GM23248 (cell line): ENCODE data around the gene TBL1X. TPM values are rescaled to one million over a fixed set of nuclear protein-coding genes. Genes with fewer than 3 reads are reported as not detected.

Source experiments
- DNase-seq: peaks from one replicate; pipeline ENCODE4 v3.0.0-alpha.2; 2015
- H2AFZ ChIP-seq: fragments of 200-600 bp; sonication (generic); 2 replicates; pipeline ENCODE4 v1.6.1; 2016; ENCODE audit warnings: antibody characterized with exemption
- H3F3A ChIP-seq: fragments of 200-600 bp; sonication (generic); 2 replicates; pipeline ENCODE4 v1.6.1; 2016; ENCODE audit warnings: mild to moderate bottlenecking, antibody characterized with exemption, mixed run types; ENCODE audit not compliant: insufficient read depth
- H3K27ac ChIP-seq: fragments of 200-600 bp; sonication (generic); 2 replicates; pipeline ENCODE4 v1.5.1; 2016; ENCODE audit warnings: mild to moderate bottlenecking
- H3K27me3 ChIP-seq: fragments of 200-600 bp; sonication (generic); replicated peaks from 2 replicates; pipeline ENCODE4 v1.6.1; 2016; ENCODE audit warnings: mild to moderate bottlenecking; ENCODE audit not compliant: insufficient read depth
- H3K36me3 ChIP-seq: fragments of 200-600 bp; sonication (generic); 2 replicates; pipeline ENCODE4 v1.6.1; 2016; ENCODE audit warnings: low read depth, mild to moderate bottlenecking
- H3K4me1 ChIP-seq: fragments of 200-600 bp; sonication (generic); 2 replicates; pipeline ENCODE4 v1.6.1; 2016; ENCODE audit warnings: mild to moderate bottlenecking; ENCODE audit not compliant: insufficient read depth
- H3K4me2 ChIP-seq: fragments of 200-600 bp; sonication (generic); one replicate; pipeline ENCODE4 v1.6.1; 2016; ENCODE audit warnings: mild to moderate bottlenecking; ENCODE audit not compliant: unreplicated experiment
- H3K4me3 ChIP-seq: fragments of 200-600 bp; sonication (generic); 2 replicates; pipeline ENCODE4 v1.5.1; 2016; ENCODE audit warnings: mild to moderate bottlenecking
- H3K79me2 ChIP-seq: fragments of 200-600 bp; sonication (generic); 2 replicates; pipeline ENCODE4 v1.6.1; 2016; ENCODE audit warnings: mild to moderate bottlenecking; ENCODE audit not compliant: insufficient read depth
- H3K9ac ChIP-seq: fragments of 200-600 bp; sonication (generic); 2 replicates; pipeline ENCODE4 v1.6.1; 2016; ENCODE audit warnings: mild to moderate bottlenecking
- H3K9me2 ChIP-seq: fragments of 200-600 bp; sonication (generic); 2 replicates; pipeline ENCODE4 v1.6.1; 2016; ENCODE audit warnings: mixed run types, mild to moderate bottlenecking, moderate library complexity; ENCODE audit not compliant: insufficient read depth
- H3K9me3 ChIP-seq: fragments of 200-600 bp; sonication (generic); one replicate; pipeline ENCODE4 v1.6.1; 2017; ENCODE audit warnings: low read depth
- H4K20me1 ChIP-seq: fragments of 200-600 bp; sonication (generic); 2 replicates; pipeline ENCODE4 v1.6.0; 2016; ENCODE audit not compliant: insufficient read depth
- EZH2 ChIP-seq: fragments of 200-600 bp; sonication (generic); IDR thresholded peaks from 2 replicates; pipeline ENCODE4 v1.6.1; 2018; ENCODE audit warnings: antibody characterized with exemption, mild to moderate bottlenecking; ENCODE audit not compliant: insufficient read depth, poor library complexity, severe bottlenecking
- EZH2phosphoT487 ChIP-seq: fragments of 200-600 bp; sonication (generic); IDR thresholded peaks from 2 replicates; pipeline ENCODE4 v1.6.1; 2018; ENCODE audit warnings: antibody characterized with exemption, moderate library complexity, mild to moderate bottlenecking, low read depth; ENCODE audit not compliant: insufficient read depth
- WGBS, 2 experiments: methylation state at CpG; one replicate each; pipeline ENCODE4 v1.1.6; 2015 to 2017; ENCODE audit warnings: low lambda C conversion rate in 2 of 2, low coverage in 1 of 2; ENCODE audit errors: missing lambda C conversion rate in 2 of 2; 5-methylcytosine and 5-hydroxymethylcytosine counted together
- in situ Hi-C: fragments of 300-500 bp; cut with MboI; formaldehyde crosslinking; loops from 2 replicates; pipeline ENCODE4 v1.15.0; 2020
- polyA plus RNA-seq: library from polyadenylated mRNA; unstranded; fragments of >200 nt; fragmentation: Nextera tagmentation; extraction: Ambion mirVana; gene quantifications from 2 replicates; pipeline ENCODE4 v1.2.1, GENCODE V29; 2016
- total RNA-seq: library from RNA; depleted of rRNA; stranded (reverse); fragments of >200 nt; shearing (Covaris generic); gene quantifications from 2 replicates; pipeline ENCODE4 v1.2.3, GENCODE V29; 2014

TBL1X gene
- total and polyA plus RNA-seq, 2 experiments from 2014 or later = 8.2 to 26.8 TPM

DNA sequence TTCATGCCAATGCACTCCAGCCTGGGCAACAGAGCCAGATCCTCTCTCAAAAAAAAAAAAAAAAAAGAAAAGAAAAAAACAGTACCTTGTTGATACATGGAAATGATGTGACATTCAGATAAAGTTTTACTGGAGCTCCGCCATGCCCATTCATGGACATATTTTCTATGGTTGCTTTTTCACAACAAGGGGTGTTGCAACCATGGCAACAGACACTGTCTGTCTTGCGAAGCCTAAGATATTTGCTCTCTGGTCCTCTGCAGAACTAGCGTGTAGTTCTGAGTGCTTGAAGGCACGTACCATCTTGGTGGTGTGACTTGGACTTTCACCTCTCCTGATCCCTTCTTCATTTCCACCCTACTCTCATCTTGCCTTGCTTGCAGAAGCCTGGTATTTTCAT is 53.2 kb downstream of the TBL1X start:
- no peak overlapping the region for H3K4me3 ChIP-seq
- no peaks in the 10 kb centered on the region for H4K20me1 ChIP-seq
- 100% methylated on average over 4 of the region's 4 CpGs for WGBS, 2 experiments
- H3K4me2 ChIP-seq = no peak overlapping the region
- peaks cover 17% of the 10 kb centered on the region; the same call in 1 of the 2 replicates for H3K79me2 ChIP-seq
- DNase-seq = no peak
- no peaks in the 10 kb centered on the region for H3K9me3 ChIP-seq
- in situ Hi-C loops = no loop called here
- no peak for TF ChIP-seq EZH2
- no peak overlapping the region for H3K9ac ChIP-seq
- H3K27ac ChIP-seq = no peak overlapping the region
- no peaks in the 10 kb centered on the region for H3K36me3 ChIP-seq
- no peaks in the 10 kb centered on the region for H3F3A ChIP-seq
- H3K9me2 ChIP-seq = no peaks in the 10 kb centered on the region
- H3K27me3 ChIP-seq = no peaks in the 10 kb centered on the region
- peaks cover 6% of the 10 kb centered on the region; the same call in 1 of the 2 replicates for H3K4me1 ChIP-seq
- H2AFZ ChIP-seq = no peak overlapping the region

DNA sequence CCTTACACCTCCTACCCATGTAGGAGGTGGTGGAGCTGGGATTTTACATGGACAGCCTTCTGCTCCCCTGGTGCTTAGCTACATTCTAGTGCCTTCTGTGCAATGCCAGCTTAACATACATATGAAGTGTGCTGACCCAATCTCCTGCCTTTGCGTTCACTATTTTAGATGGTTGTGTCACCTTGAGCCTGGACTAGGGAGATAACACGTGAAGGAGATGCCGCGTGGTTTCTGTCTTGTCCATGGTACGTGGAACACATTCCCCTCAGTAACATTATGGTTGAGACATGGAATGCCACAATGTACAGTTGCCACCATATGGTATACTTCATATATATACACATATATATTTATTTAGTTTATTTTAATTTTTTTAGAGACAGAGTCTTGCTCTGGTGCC is 54.0 kb downstream of the TBL1X start:
- H3K9me3 ChIP-seq = no peaks in the 10 kb centered on the region
- H3K36me3 ChIP-seq = no peaks in the 10 kb centered on the region
- no peaks in the 10 kb centered on the region for H3K27me3 ChIP-seq
- no peaks in the 10 kb centered on the region for H3F3A ChIP-seq
- no peak overlapping the region for H3K27ac ChIP-seq
- peaks cover 23% of the 10 kb centered on the region; the same call in 1 of the 2 replicates for H3K79me2 ChIP-seq
- no peak overlapping the region for H3K4me3 ChIP-seq
- no peaks in the 10 kb centered on the region for H3K9me2 ChIP-seq
- in situ Hi-C loops = no loop called here
- no peak overlapping the region for H3K9ac ChIP-seq
- H3K4me2 ChIP-seq = no peak overlapping the region
- peaks cover 6% of the 10 kb centered on the region; the same call in 1 of the 2 replicates for H3K4me1 ChIP-seq
- H4K20me1 ChIP-seq = no peaks in the 10 kb centered on the region
- no peak overlapping the region for H2AFZ ChIP-seq
- no peak for DNase-seq
- WGBS, 2 experiments = 98 to 100% methylated on average over 5 of the region's 5 CpGs
- TF ChIP-seq EZH2 (no peak), EZH2phosphoT487 (no peak)

GRCh38 chrX:9519546-9520216 is 54.8 kb downstream of the TBL1X start:
- Histone ChIP-seq H4K20me1 (no peaks in the 10 kb centered on the region), H3K9me2 (no peaks in the 10 kb centered on the region), H3K9me3 (no peaks in the 10 kb centered on the region), H2AFZ (no peak overlapping the region), H3K36me3 (no peaks in the 10 kb centered on the region), H3K4me1 (peaks cover 6% of the 10 kb centered on the region; the same call in 1 of the 2 replicates), H3K79me2 (peaks cover 22% of the 10 kb centered on the region), H3K4me2 (no peak overlapping the region), H3K27me3 (no peaks in the 10 kb centered on the region), H3K4me3 (no peak overlapping the region), H3K27ac (no peak overlapping the region), H3F3A (no peaks in the 10 kb centered on the region), H3K9ac (no peak overlapping the region)
- 21 to 26% methylated on average over 8 of the region's 8 CpGs for WGBS, 2 experiments
- in situ Hi-C loops = no loop called here
- peak; percentile 54 for DNase-seq
- TF ChIP-seq EZH2 (no peak), EZH2phosphoT487 (no peak)

- H3K9ac ChIP-seq = no peak overlapping the region
- TF ChIP-seq EZH2 (no peak), EZH2phosphoT487 (no peak)
- in situ Hi-C loops = no loop called here
- no peaks in the 10 kb centered on the region for H3K27me3 ChIP-seq
- H4K20me1 ChIP-seq = no peaks in the 10 kb centered on the region
- H3K79me2 ChIP-seq = peaks cover 25% of the 10 kb centered on the region
- H3K36me3 ChIP-seq = no peaks in the 10 kb centered on the region
- H3K4me1 ChIP-seq = peaks cover 6% of the 10 kb centered on the region; the same call in 1 of the 2 replicates
- H3K27ac ChIP-seq = no peak overlapping the region
- H3K4me3 ChIP-seq = no peak overlapping the region
- DNase-seq = no peak
- H3K9me2 ChIP-seq = no peaks in the 10 kb centered on the region
- 54 to 60% methylated on average over 6 of the region's 6 CpGs for WGBS, 2 experiments
- no peak overlapping the region for H2AFZ ChIP-seq
- H3F3A ChIP-seq = no peaks in the 10 kb centered on the region
- no peaks in the 10 kb centered on the region for H3K9me3 ChIP-seq
- H3K4me2 ChIP-seq = no peak overlapping the region
Observed at GRCh38 chrX:9520217-9520590, 55.3 kb downstream of the TBL1X start.
